Colonic mucosa (tissue), 4 donors: ENCODE measurements around the gene HEPH. TPM values are rescaled to one million over a fixed set of nuclear protein-coding genes. Genes with fewer than 3 reads are reported as not detected.

Experiments used
- DNase-seq: peaks from one replicate; pipeline ENCODE4 v3.0.0-alpha.2; 2020
- H3K27ac ChIP-seq: fragments of 200-600 bp; one replicate; pipeline ENCODE4 v1.8.0; 2021
- H3K27me3 ChIP-seq: fragments of 200-600 bp; one replicate; pipeline ENCODE4 v1.8.0; 2021
- H3K36me3 ChIP-seq: fragments of 200-600 bp; one replicate; pipeline ENCODE4 v1.8.0; 2021
- H3K4me1 ChIP-seq: fragments of 200-600 bp; one replicate; pipeline ENCODE4 v1.8.0; 2021; ENCODE audit warnings: mild to moderate bottlenecking
- H3K4me3 ChIP-seq: fragments of 200-600 bp; one replicate; pipeline ENCODE4 v1.8.0; 2021
- H3K9ac ChIP-seq, 2 donors: one replicate each; pipeline ENCODE4 v1.7.0; 2013; ENCODE audit warnings: control low read depth in 2 of 2, low read depth in 2 of 2, low read length in 2 of 2
- H3K9me3 ChIP-seq: fragments of 200-600 bp; one replicate; pipeline ENCODE4 v1.8.0; 2021
- CTCF ChIP-seq: fragments of 200-600 bp; IDR thresholded peaks from one replicate; pipeline ENCODE4 v1.8.0; 2022; ENCODE audit warnings: antibody characterized with exemption, mild to moderate bottlenecking
- intact Hi-C: fragments of 100-400 bp; cut with DNase I; formaldehyde crosslinking; loops from one replicate; pipeline ENCODE4 v1.14.1; 2022
- total RNA-seq, 2 donors: library from RNA; stranded (reverse); fragmentation: NEBNext Ultra II Directional in 1 of 2; extraction: Animal tissue kit (Norgen Biotek cat#: 25700) in 1 of 2; gene quantifications; one replicate each; pipeline ENCODE4 v1.2.1, GENCODE V29; 2021
- donor health status: healthy.
- donor health status: DM: no; HTN: no; CAD: no.
- donor health status: DM: no; HTN: no; CAD: no.

Gene HEPH
- total RNA-seq, 2 donors from 2014 or later: 143 to 236 TPM

DNA sequence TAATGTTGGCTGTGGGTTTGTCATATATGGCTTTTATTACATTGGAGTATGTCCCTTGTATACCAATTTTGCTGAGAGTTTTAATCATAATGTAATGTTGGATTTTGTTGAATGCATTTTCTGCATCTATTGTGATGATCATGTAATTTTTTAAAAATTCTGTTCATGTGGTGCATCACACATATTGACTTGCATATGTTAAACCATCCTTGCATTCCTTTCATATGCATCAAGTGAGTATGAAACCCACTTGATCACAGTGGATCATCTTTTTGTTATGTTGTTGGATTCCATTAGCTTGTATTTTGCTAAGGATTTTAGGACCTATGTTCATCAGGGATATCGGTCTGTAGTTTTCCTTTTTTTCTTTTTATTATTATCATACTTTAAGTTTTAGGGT, 12.1 kb downstream of the HEPH start:
- H3K36me3 ChIP-seq: no peaks in the 10 kb centered on the region
- peaks cover 6% of the 10 kb centered on the region for H3K9me3 ChIP-seq
- no peak for TF ChIP-seq CTCF
- no peaks in the 10 kb centered on the region for H3K4me1 ChIP-seq
- no peak overlapping the region for H3K9ac ChIP-seq
- H3K27me3 ChIP-seq: no peaks in the 10 kb centered on the region
- H3K4me3 ChIP-seq: no peak overlapping the region
- no peak for DNase-seq
- H3K27ac ChIP-seq: no peak overlapping the region
- intact Hi-C loops: no loop called here

DNA sequence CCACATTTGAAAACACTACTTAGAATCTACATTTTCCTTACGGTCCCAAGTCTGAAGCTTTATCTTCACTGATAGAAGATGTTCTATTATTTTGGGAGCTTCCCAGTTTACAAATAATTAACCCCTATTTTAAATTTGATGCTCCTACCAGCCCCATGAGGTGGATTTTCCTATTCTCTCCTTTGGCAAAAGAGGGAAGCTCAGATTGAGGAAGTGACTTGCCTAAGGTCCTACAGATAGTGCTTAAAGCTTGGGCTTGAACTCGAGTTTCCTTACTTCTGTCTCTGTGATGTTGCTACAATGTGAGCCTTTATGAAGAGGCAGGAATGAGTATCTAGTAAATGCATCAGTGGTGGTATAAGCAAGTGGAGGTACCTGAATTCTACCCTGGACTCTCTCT, 27.5 kb downstream of the HEPH start:
- intact Hi-C loops: no loop called here
- no peaks in the 10 kb centered on the region for H3K9me3 ChIP-seq
- no peak overlapping the region for H3K27ac ChIP-seq
- peaks cover 3% of the 10 kb centered on the region for H3K36me3 ChIP-seq
- H3K9ac ChIP-seq: no peak overlapping the region
- no peak overlapping the region for H3K4me3 ChIP-seq
- DNase-seq: no peak
- TF ChIP-seq CTCF: no peak
- H3K4me1 ChIP-seq: no peaks in the 10 kb centered on the region
- H3K27me3 ChIP-seq: no peaks in the 10 kb centered on the region

- no peak for TF ChIP-seq CTCF
- no peak for DNase-seq
- Histone ChIP-seq H3K4me3 (no peak overlapping the region), H3K9me3 (no peaks in the 10 kb centered on the region), H3K36me3 (peaks cover 3% of the 10 kb centered on the region), H3K4me1 (no peaks in the 10 kb centered on the region), H3K9ac (no peak overlapping the region), H3K27me3 (no peaks in the 10 kb centered on the region), H3K27ac (no peak overlapping the region)
- intact Hi-C loops: no loop called here
Measured at GRCh38 chrX:66193821-66194220, 29.8 kb downstream of the HEPH start.

GRCh38 chrX:66200050-66200664, 36.1 kb downstream of the HEPH start:
- intact Hi-C loops: no loop called here
- no peaks in the 10 kb centered on the region for H3K27me3 ChIP-seq
- no peak for TF ChIP-seq CTCF
- peak overlapping the region; percentile 63 for H3K27ac ChIP-seq
- no peak overlapping the region for H3K4me3 ChIP-seq
- H3K4me1 ChIP-seq: no peaks in the 10 kb centered on the region
- H3K36me3 ChIP-seq: no peaks in the 10 kb centered on the region
- H3K9me3 ChIP-seq: no peaks in the 10 kb centered on the region
- no peak overlapping the region for H3K9ac ChIP-seq
- no peak for DNase-seq

DNA sequence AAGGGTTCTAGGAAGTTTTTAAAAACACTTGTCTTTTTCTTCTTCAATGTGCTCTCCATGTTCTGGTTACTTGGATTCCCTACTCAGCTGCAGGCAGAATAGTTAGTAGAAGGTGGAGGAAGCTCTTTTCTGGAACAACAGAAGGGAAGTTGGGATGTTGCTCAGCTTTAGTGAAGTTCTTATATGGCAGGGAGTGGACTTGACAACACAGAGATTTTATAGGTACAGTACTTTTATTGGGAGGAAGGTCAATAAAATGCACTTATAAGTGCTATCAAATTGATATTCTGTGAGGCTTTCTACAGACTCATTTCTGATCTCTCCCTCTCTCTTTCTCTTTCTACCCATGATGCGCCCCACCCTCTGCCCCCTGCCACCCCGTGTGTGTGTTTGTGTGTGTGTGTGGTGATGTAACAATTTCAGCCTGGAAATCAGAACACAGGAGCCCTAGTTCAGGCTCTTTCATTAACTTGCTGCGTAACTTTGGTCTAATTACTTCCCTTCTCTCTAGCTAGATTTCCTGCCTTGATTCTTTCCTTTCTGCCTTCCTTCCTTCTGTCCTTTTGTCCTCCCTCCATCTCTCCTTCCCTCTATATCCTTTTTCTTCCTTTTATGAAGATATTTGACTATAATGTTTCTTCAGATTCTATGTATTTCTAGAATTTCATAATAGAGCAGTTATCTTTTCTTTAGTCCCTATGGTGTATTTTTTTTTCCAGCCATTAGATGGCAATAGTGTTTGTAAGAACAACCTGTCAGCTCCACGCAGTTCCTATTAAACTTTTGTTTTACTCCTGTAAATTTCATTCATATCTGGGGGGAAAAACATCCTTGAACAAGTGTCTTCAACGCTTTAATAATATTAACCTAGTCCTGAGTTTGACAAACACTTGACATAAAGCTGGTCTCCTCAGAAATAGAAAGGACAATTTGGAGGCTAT, 37.1 kb downstream of the HEPH start:
- H3K4me1 ChIP-seq: no peaks in the 10 kb centered on the region
- no peaks in the 10 kb centered on the region for H3K9me3 ChIP-seq
- H3K27ac ChIP-seq: peak overlapping the region; percentile 63
- H3K9ac ChIP-seq: no peak overlapping the region
- no peaks in the 10 kb centered on the region for H3K27me3 ChIP-seq
- TF ChIP-seq CTCF: peak; percentile 23
- intact Hi-C loops: no loop called here
- H3K36me3 ChIP-seq: no peaks in the 10 kb centered on the region
- DNase-seq: peak; percentile 41
- H3K4me3 ChIP-seq: no peak overlapping the region
